Myocyte (in vitro differentiated cells): ENCODE data around the gene PDE9A. TPM values are rescaled to one million over a fixed set of nuclear protein-coding genes. Genes with fewer than 3 reads are reported as not detected.

Experiments
- DNase-seq: peaks from one replicate; pipeline ENCODE4 v3.0.0-alpha.2; 2012; ENCODE audit warnings: low read depth
- total RNA-seq: library from RNA; depleted of rRNA; stranded (reverse); fragments of >200 nt; gene quantifications from 2 replicates; pipeline ENCODE4 v1.2.3, GENCODE V29; 2014

PDE9A gene
- total RNA-seq, 1 donor from 2014 or later: not detected

DNA sequence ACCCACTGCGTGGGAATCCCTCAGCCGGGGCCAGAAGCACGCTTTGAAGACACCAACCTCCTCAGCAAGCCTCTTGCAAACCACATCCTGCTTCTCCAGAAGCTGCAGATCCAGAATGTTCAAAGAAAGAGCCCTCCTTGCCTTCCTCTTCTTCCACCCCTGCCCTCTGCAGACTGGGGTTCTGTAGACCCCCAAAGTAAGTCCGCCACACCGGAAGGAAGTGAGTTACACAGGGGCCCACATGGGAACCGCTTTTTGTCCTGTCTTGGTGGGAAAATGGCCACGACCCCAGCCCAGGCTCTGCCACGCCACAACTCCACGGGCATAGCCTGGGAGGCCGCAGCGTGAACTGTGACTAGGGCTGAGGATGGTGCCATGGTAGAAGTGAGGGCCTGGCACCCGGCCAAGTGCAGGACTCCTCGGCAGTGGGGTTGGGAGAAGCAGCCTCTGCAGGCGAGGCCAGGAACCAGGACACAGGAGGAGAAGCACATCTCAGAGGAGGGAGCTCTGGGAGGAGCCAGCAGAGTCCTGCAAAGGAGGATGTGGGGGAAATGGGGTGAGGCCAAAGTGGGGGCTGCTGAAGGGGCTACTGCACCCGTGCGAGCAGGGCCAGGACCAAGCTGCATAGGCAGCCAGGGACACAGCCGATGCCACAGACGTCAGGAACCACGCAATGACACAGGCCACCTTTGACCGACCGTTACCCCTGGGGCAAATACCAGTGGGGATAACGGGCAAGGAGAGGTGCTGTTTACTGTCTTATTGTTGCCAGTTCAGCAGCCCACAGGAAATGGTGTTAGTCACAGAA lies 30.9 kb downstream of the PDE9A start:
- DNase-seq: no peak

DNA sequence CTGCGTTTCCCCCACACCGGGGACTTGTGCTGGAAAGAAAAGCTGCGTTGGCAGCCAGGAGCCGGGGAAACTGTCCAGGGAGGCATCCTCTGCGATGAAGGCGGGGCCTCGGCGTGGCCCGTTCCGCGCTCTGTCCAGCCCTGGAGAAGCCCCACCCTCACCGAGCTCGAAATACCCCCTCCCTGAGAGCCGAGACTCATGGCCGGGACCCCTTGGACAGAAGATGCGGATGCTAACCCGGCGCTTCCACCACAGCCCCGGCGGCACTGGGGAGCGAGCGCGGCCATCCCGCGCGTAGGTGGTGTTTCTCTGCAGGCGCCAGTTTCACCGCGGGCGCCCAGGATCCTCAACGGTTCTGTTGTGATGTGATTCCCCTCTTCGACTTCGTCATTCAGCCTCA lies 31.6 kb downstream of the PDE9A start:
- DNase-seq: no peak

DNA sequence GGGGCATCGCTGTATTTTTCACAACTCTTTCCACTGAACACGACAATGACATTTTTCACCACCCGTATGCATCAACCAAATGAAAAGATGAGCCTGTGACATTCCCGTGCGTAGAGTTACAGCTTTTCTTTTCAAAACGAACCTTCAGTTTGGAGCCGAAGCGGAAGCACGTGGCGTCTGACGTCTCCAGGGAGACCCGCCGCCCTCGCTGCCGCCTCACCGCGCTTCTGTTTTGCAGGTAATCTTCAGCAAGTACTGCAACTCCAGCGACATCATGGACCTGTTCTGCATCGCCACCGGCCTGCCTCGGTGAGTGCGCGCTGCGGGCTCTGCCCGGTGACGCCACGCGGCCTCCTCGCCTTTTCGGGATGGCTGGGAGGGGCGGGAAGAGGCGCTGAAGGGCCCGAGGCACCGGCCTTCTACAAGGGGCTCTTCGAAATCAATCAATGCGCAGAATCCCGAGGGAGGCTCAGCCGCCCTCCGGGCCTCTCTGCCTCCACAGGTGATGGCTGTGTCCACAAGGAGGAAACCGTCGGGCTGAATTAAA lies 32.6 kb downstream of the PDE9A start:
- DNase-seq: no peak

DNA sequence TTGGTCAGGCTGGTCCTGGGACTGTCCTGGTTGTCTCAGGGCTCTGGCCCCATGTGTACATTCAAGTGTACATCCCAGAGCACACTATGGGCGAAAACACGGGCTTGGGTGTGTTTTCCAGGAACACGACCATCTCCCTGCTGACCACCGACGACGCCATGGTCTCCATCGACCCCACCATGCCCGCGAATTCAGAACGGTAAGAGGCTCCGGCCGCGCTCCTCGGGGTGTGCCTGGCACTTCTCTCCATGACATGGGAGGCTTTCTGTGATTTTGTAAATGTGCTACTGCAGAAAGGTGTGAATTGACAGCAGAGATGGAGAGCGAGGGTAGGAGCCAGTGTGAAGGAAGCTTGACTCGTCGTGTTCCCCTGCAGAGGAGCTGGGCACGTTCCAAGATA lies 34.4 kb downstream of the PDE9A start:
- no peak for DNase-seq

DNA sequence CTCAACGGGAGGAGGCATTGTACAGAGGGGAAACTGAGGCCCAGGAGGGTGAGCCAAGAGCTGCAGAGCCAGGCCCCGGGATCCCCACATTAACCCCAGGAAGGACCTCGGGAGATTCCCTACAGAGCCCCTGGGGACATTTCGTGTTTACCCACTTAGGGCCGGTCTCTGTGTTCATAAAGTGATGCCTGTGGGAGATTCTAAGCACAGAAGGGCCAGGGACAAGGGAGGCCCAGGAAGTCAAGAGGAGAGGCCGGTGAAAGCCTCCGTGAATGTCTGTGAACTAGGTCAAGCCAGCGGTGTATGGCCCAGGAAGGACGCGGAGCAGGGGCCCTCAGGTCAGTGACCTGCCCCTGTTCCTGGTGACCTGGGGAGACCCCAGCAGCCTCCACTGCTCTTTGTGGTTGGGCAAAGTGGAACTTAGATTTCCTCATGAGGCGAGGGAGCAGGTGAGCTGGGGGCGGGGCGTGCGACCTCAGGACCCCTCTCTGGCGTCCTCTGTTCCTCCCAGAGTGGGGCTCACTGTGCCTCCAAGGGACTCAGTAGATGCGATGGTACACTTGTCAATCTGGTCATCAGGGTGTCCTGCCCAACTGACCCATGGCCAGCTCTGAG lies 34.9 kb downstream of the PDE9A start:
- no peak for DNase-seq

DNA sequence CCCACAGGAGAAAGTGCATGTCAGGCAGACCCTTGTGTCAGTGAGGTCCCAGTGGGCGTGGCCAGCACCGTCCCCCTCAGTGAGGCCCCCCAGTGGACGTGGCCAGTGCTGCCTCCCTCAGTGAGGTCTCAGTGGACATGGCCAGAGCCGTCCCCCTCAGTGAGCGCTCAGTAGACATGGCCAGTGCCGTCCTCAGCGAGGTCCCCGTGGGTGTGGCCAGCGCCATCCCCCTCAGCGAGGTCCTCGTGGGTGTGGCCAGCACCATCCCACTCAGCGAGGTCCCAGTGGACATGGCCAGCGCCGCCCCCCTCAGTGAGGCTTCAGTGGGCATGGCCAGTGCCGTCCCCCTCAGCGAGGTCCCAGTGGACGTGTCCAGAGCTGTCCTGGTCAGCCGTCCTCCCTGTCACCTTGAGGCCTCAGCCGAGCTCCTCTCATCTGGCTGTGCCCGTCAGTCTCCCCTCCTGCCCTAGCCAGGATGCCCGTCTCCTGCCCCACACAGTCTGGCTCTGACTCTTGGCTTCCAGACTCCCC lies 35.5 kb downstream of the PDE9A start:
- DNase-seq: no peak

DNA sequence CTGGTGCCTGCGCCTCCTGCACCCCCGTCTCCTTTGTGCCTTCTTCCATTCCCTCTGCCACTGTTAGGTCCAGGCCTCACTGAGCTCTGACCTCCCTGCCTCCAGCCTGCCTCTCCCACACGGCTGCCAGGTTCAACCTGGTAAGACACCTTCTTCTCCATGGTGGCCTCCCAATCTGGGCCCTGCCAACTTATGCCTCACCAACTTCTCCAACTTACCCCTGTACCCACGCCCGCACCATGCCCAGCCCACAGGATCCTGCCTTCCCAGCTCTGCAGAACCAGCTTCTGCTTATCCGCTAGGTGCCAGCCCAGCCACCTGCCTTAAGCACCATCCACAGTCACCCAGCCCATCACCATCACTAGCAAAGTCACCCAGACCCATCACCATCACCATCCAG lies 37.2 kb downstream of the PDE9A start:
- DNase-seq: no peak

DNA sequence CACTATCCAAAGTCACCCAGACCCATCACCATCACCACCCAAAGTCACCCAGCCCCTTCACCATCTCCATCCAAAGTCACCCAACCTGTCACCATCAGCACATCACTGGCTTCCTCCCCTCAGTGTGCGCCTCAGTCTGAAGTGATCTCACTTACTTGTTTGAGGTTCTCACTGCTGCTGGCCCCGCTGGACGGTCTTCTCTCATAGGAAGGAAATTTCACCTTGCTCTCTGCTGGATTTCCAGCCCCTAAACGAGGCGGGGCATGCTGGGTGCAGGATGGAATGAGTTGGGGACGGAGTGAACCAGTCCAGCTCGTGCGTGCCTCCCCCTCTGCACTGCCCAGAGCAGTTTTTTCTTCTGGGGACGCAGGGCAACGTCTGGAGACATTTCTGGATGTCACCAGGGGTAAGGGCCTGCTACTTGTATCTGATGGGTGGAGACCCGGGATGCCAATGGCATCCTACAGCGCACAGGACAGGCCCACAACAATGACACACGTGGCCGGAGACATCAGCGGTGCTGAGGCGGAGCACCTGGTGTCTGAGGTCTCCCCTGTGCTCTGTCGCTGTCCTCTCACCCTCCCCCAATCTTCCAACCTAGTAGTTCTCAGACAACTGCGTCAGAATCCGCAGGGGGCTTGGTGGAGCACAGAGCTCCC lies 38.6 kb downstream of the PDE9A start:
- no peak for DNase-seq

GRCh38 chr21:42692688-42693087 lies 39.3 kb downstream of the PDE9A start:
- DNase-seq: no peak

DNA sequence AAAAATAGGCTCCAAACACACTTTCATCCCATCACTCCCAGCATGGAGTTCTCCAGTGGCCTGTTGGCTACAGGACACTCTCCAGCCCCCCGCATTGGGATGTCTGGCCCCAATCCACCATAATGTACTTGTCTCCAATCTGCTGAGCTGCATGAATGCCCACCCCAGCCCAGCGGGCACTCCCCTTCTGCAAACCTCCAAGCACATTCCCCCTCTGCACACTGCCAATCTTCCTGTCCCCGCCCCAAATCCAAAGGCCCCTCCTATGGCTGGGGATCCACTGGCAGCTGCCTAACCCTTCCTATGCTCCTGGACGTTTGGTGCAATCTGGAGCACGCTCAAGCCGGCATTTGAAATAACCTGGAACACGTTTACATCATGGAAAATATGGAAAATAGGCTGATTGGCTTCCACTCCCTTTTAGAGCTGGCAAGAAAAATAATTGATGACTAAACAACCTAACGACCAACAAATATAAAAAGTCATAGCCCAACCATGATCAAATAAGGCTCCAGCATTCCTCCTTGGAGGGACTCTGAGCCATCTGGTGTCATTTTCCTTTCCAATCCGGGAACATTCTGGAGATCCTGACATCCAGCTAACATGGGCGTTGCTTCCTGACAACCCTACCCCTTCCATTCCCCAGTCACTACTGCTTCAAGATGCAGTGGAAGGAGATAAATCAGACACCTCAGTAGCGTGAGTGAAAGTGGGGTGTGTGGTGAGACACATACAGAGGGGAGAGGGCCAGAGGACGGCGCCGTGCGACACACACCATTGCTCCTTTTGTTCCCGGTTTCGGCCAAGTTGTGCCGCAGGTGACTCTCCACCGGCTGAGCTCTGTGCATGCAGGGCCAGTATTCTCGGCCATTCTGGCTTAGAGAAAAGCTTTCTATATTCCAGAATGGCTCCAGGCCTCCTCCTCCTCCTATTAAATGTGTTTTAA lies 41.6 kb downstream of the PDE9A start:
- no peak for DNase-seq

- DNase-seq: peak; percentile 5
These were observed 42.4 kb downstream of the PDE9A start for GRCh38 chr21:42695697-42696380.

DNA sequence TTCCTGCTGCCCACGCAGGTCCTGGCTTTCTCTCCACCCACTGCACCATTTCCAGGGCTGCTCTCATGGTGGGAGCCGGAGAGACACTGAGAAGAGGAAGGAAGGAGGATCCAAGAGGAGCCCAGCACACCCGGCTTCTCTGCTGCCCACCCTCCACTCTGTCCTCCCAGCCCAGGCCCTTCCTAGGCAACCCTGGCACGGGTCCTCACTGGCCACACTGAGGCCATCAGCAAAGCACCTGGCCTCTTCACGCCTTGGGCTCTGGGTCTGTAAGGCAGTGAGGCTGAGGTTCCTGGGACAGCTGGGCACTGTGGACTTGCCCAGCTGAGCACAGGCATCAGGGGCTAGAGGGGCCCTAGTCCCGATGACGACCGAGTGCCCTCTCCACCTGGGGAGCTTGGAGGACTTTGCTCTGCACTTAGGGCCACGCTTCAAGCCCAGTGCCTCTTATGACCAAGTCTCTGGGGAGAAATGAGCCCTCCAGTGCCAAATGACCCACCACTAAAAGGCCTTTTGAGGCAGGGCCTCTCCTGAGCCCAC lies 43.1 kb downstream of the PDE9A start:
- no peak for DNase-seq

GRCh38 chr21:42698733-42699132 lies 45.3 kb downstream of the PDE9A start:
- no peak for DNase-seq

GRCh38 chr21:42699196-42699595 lies 45.8 kb downstream of the PDE9A start:
- no peak for DNase-seq

DNA sequence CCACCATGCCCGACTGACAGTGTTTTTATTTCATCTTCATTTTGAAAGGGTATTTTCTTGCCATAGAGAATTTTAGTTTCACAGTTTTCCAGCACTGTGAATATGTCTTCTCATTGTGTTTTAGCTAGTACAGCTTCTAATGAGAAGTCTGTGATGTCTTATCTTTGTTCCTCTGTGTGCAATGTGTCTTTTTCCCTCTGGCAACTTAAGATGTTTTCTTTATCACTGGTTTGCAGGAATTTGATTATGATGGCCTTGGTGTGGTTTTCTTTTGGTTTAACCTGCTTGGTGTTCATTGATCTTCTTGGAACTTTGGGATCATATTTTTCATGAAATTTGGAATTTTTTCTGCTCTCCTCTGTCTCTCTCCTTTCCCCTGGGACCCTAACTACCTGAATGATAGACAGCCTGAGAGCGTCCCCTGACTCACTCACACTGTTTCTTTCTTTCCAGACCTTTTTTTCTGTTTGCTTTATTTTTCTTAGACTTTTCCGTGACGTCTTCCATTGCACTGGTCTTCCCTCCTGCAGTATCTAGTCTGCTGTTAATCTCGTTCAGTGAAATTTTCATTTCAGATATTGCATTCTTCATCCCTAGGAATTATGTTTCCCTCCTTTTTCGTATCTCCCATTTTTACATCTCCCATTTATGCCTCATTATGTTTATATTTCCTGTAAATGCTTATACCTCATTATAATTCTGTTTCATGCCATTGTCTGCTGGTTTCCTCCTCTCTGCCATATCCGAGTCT lies 48.5 kb downstream of the PDE9A start:
- no peak for DNase-seq

DNA sequence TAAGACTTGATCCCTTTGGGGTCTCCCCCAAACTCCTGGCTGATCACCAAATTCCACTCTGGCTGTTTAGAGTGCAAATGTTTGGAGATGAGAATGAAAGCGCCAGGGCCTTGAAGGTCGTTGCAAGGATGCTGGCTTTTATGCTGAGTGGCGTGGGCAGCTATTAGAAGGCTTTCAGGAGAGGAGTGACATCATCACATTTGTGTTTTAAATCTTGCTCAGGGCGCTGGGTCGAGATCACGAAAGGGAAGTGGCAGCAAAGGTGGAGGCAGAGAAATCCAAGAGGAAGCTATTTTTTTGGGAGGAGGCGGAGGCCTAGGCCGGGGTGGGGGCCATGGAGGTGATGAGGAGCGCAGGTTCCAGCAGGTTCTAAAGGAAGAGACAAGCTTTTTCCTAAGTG lies 49.3 kb downstream of the PDE9A start:
- no peak for DNase-seq

GRCh38 chr21:42703136-42703908 lies 49.9 kb downstream of the PDE9A start:
- no peak for DNase-seq

- no peak for DNase-seq
These were observed 50.5 kb downstream of the PDE9A start for GRCh38 chr21:42703965-42704364.
